ENCODE results near the gene RHOT2. TPM values are rescaled to one million over a fixed set of nuclear protein-coding genes. Genes with fewer than 3 reads are reported as not detected.

Gene RHOT2
- total and polyA plus RNA-seq, 2 of the 8 experiments (the other 6 are each of a cell fraction or from before 2014, with no cell fraction given), result 149 to 194 TPM

DNA sequence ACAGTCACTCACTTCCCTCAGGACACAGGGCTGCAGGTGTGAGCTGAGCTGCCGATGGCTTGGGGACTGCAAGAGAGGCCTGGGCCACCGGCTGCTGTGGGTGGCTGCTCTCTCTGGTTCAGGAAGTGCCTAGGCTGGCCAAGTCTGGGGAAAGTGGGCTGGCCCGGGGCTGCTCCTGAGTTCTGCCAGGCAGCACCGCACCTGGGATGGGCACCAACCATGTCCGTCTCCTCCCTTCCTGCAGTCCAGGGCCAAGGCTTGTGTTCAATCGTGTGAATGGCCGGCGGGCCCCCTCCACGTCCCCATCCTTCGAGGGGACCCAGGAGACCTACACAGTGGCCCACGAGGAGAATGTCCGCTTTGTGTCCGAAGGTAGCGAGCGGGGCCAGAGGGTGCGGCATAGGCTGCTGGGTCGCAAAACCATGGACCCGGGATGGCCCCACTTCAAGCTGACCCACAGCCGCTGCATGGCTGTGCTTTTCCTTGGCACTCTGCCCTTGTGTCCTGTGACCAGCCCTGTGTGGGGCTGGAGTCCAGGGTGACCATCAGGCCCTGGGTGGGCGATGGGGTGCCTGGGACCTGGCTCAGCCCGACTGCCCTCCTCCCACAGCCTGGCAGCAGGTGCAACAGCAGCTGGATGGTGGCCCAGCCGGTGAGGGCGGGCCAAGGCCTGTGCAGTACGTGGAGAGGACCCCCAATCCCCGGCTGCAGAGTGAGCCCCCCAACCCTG lies 20.6 kb upstream of the RHOT2 start:
- H2BK15ac ChIP-seq (ENCODE audit: low read length), result no peak overlapping the region
- H3K4me2 ChIP-seq (ENCODE audit: insufficient read depth in 1 of 2, low read depth in 2 of 2, low read length in 2 of 2), result no peak overlapping the region; a peak in 1 of 4 replicates
- no peak overlapping the region for H4K8ac ChIP-seq (ENCODE audit: extremely low read depth, insufficient read depth, low read length)
- H3K9ac ChIP-seq (replicated peaks in 1 of 4; ENCODE audit: extremely low read depth in 1 of 4, low read depth in 3 of 4, low read length in 3 of 4), result no peak overlapping the region
- H2AFZ ChIP-seq (ENCODE audit: low read length), result no peak overlapping the region
- H2BK120ac ChIP-seq (replicated peaks; ENCODE audit: low read depth, low read length), result no peak overlapping the region
- no peak overlapping the region for H2AK5ac ChIP-seq (ENCODE audit: low read depth, low read length)
- DNase-seq (ENCODE audit: low read depth in 1 of 2, low spot score in 2 of 2) (no peak), FAIRE-seq (no peak)
- no peak overlapping the region for H3K23ac ChIP-seq (ENCODE audit: insufficient read length)
- H3K79me2 ChIP-seq (ENCODE audit: control insufficient read depth in 1 of 2, insufficient read depth in 2 of 2, low read length in 2 of 2), result peaks cover 0 to 2% of the 10 kb centered on the region in 2 experiments; a peak in 1 of 4 replicates
- ChIA-PET CTCF (ENCODE audit: partially characterized antibody) (interaction anchor here (0.7 to 7.9 kb wide), 20 partner anchors 9 to 248 kb away, joined by 3 to 104 read pairs (median 6); partner anchors contain the start of genes JMJD8, METTL26, NHLRC4 and RHBDL1), POLR2A (ENCODE audit: partially characterized antibody) (interaction anchor here (0.8 to 2.9 kb wide), 14 partner anchors 8 to 276 kb away, joined by 3 to 14 read pairs (median 4); partner anchors contain the start of genes METTL26, MRPL28, RHBDL1 and RHOT2)
- H3K4me1 ChIP-seq (replicated peaks in 1 of 4; ENCODE audit: control insufficient read depth in 3 of 4, insufficient read depth in 4 of 4, low read length in 3 of 4), result peaks cover 0 to 8% (median 8%) of the 10 kb centered on the region in 4 experiments; a peak in 6 of 7 replicates
- 93% methylated on average over 22 of the region's 25 CpGs; no CpG with 5 or more reads in 1 of the 2 experiments for WGBS, 2 experiments (ENCODE audit: extremely low coverage in 1 of 2, insufficient coverage in 1 of 2, insufficient read length in 1 of 2, insufficient replicate concordance in 2 of 2, low coverage in 1 of 2, low lambda C conversion rate in 2 of 2, missing lambda C conversion rate in 1 of 2)
- peaks cover 11% of the 10 kb centered on the region for H3K23me2 ChIP-seq (ENCODE audit: low read depth, low read length)
- H3K79me1 ChIP-seq (ENCODE audit: low read depth, low read length), result no peaks in the 10 kb centered on the region; the same call in 1 of the 2 replicates
- no peak overlapping the region for H4K5ac ChIP-seq (ENCODE audit: insufficient read length, low read depth, low read length)
- H3K18ac ChIP-seq (ENCODE audit: extremely low read depth, low read length), result no peak overlapping the region
- H4K20me1 ChIP-seq (replicated peaks in 1 of 2; ENCODE audit: control insufficient read depth in 1 of 2, insufficient read depth in 2 of 2, low read length in 2 of 2), result peaks cover 0 to 7% of the 10 kb centered on the region in 2 experiments
- peaks cover 0 to 4% (median 0%) of the 10 kb centered on the region in 4 experiments; a peak in 1 of 8 replicates for H3K36me3 ChIP-seq (ENCODE audit: control insufficient read depth in 2 of 4, insufficient read depth in 4 of 4, low read length in 3 of 4)
- H3K4me3 ChIP-seq (ENCODE audit: extremely low read depth in 1 of 4, insufficient read depth in 2 of 4, low read depth in 3 of 4, low read length in 4 of 4), result no peak overlapping the region
- H3K4ac ChIP-seq (replicated peaks; ENCODE audit: insufficient read length, low read depth, low read length), result no peak overlapping the region
- no peak overlapping the region for H2BK5ac ChIP-seq (ENCODE audit: low read depth, low read length)
- H3K56ac ChIP-seq (replicated peaks; ENCODE audit: insufficient read length, low read depth, low read length), result no peak overlapping the region
- H3K9me3 ChIP-seq (ENCODE audit: insufficient read depth in 2 of 2, low read depth in 1 of 2, low read length in 1 of 2), result no peaks in the 10 kb centered on the region
- H3K14ac ChIP-seq (ENCODE audit: insufficient read length), result no peak overlapping the region
- no peak overlapping the region for H4K91ac ChIP-seq (replicated peaks; ENCODE audit: insufficient read length, low read length)
- no peak overlapping the region for H2BK20ac ChIP-seq (ENCODE audit: low read length)
- peaks cover 0 to 5% (median 1%) of the 10 kb centered on the region in 4 experiments; a peak in 2 of 7 replicates for H3K27me3 ChIP-seq (replicated peaks in 1 of 4; ENCODE audit: control insufficient read depth in 3 of 4, extremely low read depth in 1 of 4, insufficient read depth in 3 of 4, low read length in 3 of 4)
- no peak overlapping the region for H3K27ac ChIP-seq (ENCODE audit: low read depth, low read length)
- no peak overlapping the region for H2BK12ac ChIP-seq (ENCODE audit: low read depth, low read length)
- TF ChIP-seq TAF7 (optimal IDR thresholded peaks at IDR 0.05; ENCODE audit: borderline replicate concordance, low read depth, low read length) (no peak), SIRT6 (IDR thresholded peaks at IDR 0.05; ENCODE audit: low read length) (no peak), ASH2L (IDR thresholded peaks at IDR 0.05; ENCODE audit: low read length) (no peak)
- TF ChIP-seq, protein P1, sequence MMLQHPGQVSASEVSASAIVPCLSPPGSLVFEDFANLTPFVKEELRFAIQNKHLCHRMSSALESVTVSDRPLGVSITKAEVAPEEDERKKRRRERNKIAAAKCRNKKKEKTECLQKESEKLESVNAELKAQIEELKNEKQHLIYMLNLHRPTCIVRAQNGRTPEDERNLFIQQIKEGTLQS (IDR thresholded peaks at IDR 0.05; ENCODE audit: insufficient read depth, low read depth, low read length), result no peak

Data from H1 (cell line).